ENCODE data around the gene NEURL2. TPM values are rescaled to one million over a fixed set of nuclear protein-coding genes. Genes with fewer than 3 reads are reported as not detected.

The NEURL2 gene
- total RNA-seq, 4 donors from 2014 or later: 14.7 to 30.4 (median 18.1) TPM

- Histone ChIP-seq H3K4me3 (no peak overlapping the region), H3K27me3 (no peaks in the 10 kb centered on the region), H3K4me1 (peaks cover 7 to 65% (median 34%) of the 10 kb centered on the region in 4 donors), H3K9me3 (no peaks in the 10 kb centered on the region), H3K36me3 (no peaks in the 10 kb centered on the region), H3K27ac (peak overlapping the region; percentile 52 to 63 (median 58))
- WGBS, 2 donors (ENCODE audit: low coverage in 1 of 2): 66 to 68% methylated on average over 6 to 7 of the region's 7 CpGs
- DNase-seq: no peak
- intact Hi-C loops (cut with DNase I; ENCODE audit: low total_unique reads) (no loop called here), in situ Hi-C loops (cut with MboI; ENCODE audit: low pct_ligation_motif_present in 1 of 4, low pct_unique_long_range_greater_than_20kb in 1 of 4, low sequenced_read_pairs in 3 of 4) (no loop called here)
- TF ChIP-seq EP300 (IDR thresholded peaks at IDR 0.05; ENCODE audit: low read depth): no peak
- TF ChIP-seq POLR2A (IDR thresholded peaks at IDR 0.05): no peak
- no peak for TF ChIP-seq POLR2AphosphoS5 (IDR thresholded peaks at IDR 0.05)
- TF ChIP-seq CTCF (IDR thresholded peaks at IDR 0.05): no peak
These were observed 30.3 kb downstream of the NEURL2 start for GRCh38 chr20:45860560-45861220.

- WGBS, 2 donors (ENCODE audit: low coverage in 1 of 2): 95 to 98% methylated on average over 3 to 5 of the region's 5 CpGs
- no peak for TF ChIP-seq CTCF (IDR thresholded peaks at IDR 0.05)
These were observed 31.1 kb downstream of the NEURL2 start for GRCh38 chr20:45859916-45860315.

GRCh38 chr20:45857882-45858216 is 33.2 kb downstream of the NEURL2 start:
- no peaks in the 10 kb centered on the region for H3K27me3 ChIP-seq
- DNase-seq: no peak
- no peak for TF ChIP-seq POLR2A (IDR thresholded peaks at IDR 0.05)
- TF ChIP-seq CTCF (IDR thresholded peaks at IDR 0.05): no peak
- TF ChIP-seq EP300 (IDR thresholded peaks at IDR 0.05; ENCODE audit: low read depth): no peak
- no peak for TF ChIP-seq POLR2AphosphoS5 (IDR thresholded peaks at IDR 0.05)
- H3K4me1 ChIP-seq: peaks cover 13 to 68% (median 36%) of the 10 kb centered on the region in 4 donors
- intact Hi-C loops (cut with DNase I; ENCODE audit: low total_unique reads) (no loop called here), in situ Hi-C loops (cut with MboI; ENCODE audit: low pct_ligation_motif_present in 1 of 4, low pct_unique_long_range_greater_than_20kb in 1 of 4, low sequenced_read_pairs in 3 of 4) (no loop called here)
- WGBS, 2 donors (ENCODE audit: low coverage in 1 of 2): 7 to 50% methylated on average over 1 to 10 of the region's 13 CpGs
- no peaks in the 10 kb centered on the region for H3K9me3 ChIP-seq
- peak overlapping the region; percentile 55 to 95 (median 82) for H3K4me3 ChIP-seq
- peak overlapping the region; percentile 84 to 92 (median 89) for H3K27ac ChIP-seq
- H3K36me3 ChIP-seq: peaks cover 0 to 7% (median 0%) of the 10 kb centered on the region in 4 donors

More at GRCh38 chr20:45859916-45860315, 31.1 kb downstream of the NEURL2 start:
- in situ Hi-C loops (cut with MboI; ENCODE audit: low pct_ligation_motif_present in 1 of 4, low pct_unique_long_range_greater_than_20kb in 1 of 4, low sequenced_read_pairs in 3 of 4) (no loop called here), intact Hi-C loops (cut with DNase I; ENCODE audit: low total_unique reads) (no loop called here)
- Histone ChIP-seq H3K27ac (no peak overlapping the region), H3K4me1 (peaks cover 13 to 73% (median 36%) of the 10 kb centered on the region in 4 donors), H3K9me3 (no peaks in the 10 kb centered on the region), H3K27me3 (no peaks in the 10 kb centered on the region), H3K4me3 (no peak overlapping the region), H3K36me3 (no peaks in the 10 kb centered on the region)
- DNase-seq: no peak

GRCh38 chr20:45857114-45857881 is 33.7 kb downstream of the NEURL2 start, which contains the start of the genes ACOT8 and ZSWIM3:
ACOT8 (minus strand) TSS chr20:45857392; CDS start chr20:45857315, 77 bp downstream.
ZSWIM3 (plus strand) TSS chr20:45857614; CDS start chr20:45857826, 212 bp downstream.
- H3K4me3 ChIP-seq: peak within 1 kb of the TSS; percentile 72 to 95 (median 87)
- H3K9me3 ChIP-seq: no peaks in the 10 kb centered on the region
- TF ChIP-seq CTCF (IDR thresholded peaks at IDR 0.05): no peak
- peak; percentile 76 to 87 (median 85) for TF ChIP-seq POLR2AphosphoS5 (IDR thresholded peaks at IDR 0.05)
- TF ChIP-seq EP300 (IDR thresholded peaks at IDR 0.05; ENCODE audit: low read depth): no peak
- TF ChIP-seq POLR2A (IDR thresholded peaks at IDR 0.05): peak; percentile 84
- H3K27me3 ChIP-seq: no peaks in the 10 kb centered on the region
- H3K4me1 ChIP-seq: peaks cover 13 to 63% (median 33%) of the 10 kb centered on the region in 4 donors
- peaks cover 0 to 7% (median 0%) of the 10 kb centered on the region in 4 donors for H3K36me3 ChIP-seq
- in situ Hi-C loops (cut with MboI; ENCODE audit: low pct_ligation_motif_present in 1 of 4, low pct_unique_long_range_greater_than_20kb in 1 of 4, low sequenced_read_pairs in 3 of 4): no loop called here
- intact Hi-C loops (cut with DNase I; ENCODE audit: low total_unique reads): no loop called here
- DNase-seq: peak; percentile 95
- H3K27ac ChIP-seq: peak within 1 kb of the TSS; percentile 84 to 92 (median 89)
- 1% methylated on average over 30 of the region's 36 CpGs; no CpG with 5 or more reads in 1 of the 2 donors for WGBS, 2 donors (ENCODE audit: low coverage in 1 of 2)
